M059J (cell line): ENCODE results near the gene FIBCD1. TPM values are rescaled to one million over a fixed set of nuclear protein-coding genes. Genes with fewer than 3 reads are reported as not detected.
A peak's percentile ranks its signal among the peaks of the same experiment; 100 is the strongest.
"Not testable (repeated sequence)": the region's sequence is repeated elsewhere in the genome, so short reads cannot be mapped to it uniquely, and the experiment has no call there.

Experiments
- DNase-seq: peaks from one replicate; pipeline ENCODE4 v3.0.0-alpha.2; 2012; ENCODE audit warnings: low read depth
- total RNA-seq: library from RNA; depleted of rRNA; stranded (reverse); fragments of >200 nt; shearing (Covaris generic); gene quantifications from 2 replicates; pipeline ENCODE4 v1.2.3, GENCODE V29; 2014

The FIBCD1 gene
- total RNA-seq, 1 experiment from 2014 or later = 36.2 TPM

DNA sequence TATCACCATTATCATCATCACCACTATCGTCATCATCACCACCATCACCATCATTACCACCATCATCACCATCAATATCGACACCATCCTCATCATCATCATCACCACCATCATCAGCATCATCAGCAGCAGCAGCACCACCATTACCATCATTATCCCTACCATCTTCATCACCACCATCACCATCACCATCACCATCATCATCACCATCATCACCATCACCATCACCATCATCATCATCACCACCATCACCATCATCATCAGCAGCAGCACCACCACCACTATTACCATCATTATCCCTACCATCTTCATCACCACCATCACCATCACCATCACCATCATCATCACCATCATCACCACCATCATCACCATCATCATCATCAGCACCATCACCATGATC lies 15.9 kb upstream of the FIBCD1 start:
- not testable (repeated sequence) for DNase-seq

DNA sequence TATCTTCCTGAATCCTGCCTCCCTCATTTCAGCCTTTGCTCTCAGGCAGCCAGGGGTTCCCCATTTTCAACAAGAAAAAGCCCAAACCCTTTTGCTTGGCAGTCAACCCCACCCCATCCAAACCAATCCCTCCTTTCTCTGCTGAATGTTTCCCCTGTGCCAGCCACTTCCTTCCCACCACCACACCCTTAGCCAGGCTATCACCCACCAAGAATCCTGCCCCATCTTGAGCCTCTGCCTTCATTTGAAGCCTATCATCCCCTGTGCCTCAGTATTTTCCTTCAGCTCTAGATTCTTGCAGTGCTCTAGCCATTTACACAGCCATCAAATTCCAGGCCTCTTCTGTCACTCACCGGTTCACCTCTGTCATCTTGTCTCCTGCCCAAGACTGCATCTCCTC lies 15.3 kb upstream of the FIBCD1 start:
- no peak for DNase-seq

GRCh38 chr9:130952065-130952762 lies 13.2 kb upstream of the FIBCD1 start:
- DNase-seq = no peak

DNA sequence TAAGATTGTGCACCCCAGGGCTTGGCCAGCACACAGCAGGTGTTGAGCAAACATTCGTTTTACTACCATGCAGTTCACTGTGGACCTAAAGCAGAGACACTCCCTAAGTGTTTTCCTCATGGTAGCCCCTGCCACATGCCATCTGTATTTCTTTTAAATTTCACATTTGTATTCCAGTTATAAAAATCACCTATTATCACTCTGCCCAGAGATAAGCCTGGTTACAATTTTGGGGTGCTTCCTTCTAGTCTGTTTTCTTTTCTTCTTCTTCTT lies 10.9 kb upstream of the FIBCD1 start:
- DNase-seq = no peak

DNA sequence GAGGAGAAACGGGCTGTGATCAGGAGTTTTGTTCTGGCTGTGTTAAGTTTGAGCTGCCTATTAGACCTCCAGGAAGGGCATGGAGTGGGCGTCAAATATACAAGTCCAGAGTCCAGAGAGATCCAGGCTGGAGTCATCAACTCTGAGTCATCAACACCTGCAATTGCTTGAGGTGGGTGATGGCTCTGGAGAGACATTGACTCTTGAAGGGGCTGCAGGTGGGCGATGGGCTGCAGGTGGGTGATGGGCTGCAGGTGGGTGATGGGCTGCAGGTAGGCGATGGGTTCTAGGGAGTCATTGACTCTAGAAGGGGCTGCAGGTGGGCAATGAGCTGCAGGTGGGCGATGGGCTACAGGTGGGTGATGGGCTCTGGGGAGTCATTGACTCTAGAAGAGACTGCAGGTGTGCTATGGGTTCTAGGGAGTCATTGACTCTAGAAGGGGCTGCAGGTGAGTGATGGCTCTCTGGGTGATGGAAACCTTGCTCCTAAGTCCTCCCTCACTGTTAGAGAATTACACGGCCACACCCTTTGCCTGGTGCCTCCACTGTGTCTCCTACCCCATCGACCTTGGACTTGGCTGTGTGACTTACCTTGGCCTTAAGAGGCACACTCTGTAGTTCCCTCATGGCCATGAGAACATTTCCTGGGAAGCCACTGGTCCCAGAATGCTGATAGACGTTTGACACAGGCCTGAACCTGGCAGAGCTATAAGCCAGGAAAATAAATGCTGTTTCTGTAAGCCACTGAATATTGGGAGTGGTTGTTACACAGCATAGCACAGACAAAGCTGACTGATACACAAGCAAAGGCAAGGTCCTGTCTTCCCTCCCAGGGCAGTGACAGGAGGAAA lies 10.4 kb upstream of the FIBCD1 start:
- DNase-seq = no peak

DNA sequence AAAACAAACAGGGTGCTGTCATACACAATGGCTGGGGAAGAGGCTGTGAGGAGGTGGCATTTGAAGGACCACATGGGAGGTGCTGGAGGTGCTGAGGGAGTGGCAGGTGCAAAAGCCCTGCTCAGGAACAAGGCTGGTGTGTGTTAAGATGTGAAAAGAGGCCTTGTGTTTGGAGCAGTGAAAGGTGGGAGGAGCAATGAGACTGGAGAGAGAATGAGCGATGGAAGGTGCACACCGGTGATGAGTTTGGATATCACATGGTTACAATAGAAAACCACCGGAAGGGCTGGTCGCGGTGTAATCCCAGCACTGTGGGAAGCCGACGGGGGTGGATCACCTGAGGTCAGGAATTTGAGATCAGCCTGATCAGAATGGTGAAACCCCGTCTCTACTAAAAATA lies 9.2 kb upstream of the FIBCD1 start:
- no peak for DNase-seq

GRCh38 chr9:130947618-130948140 lies 8.6 kb upstream of the FIBCD1 start:
- no peak for DNase-seq

GRCh38 chr9:130946766-130947617 lies 7.9 kb upstream of the FIBCD1 start:
- DNase-seq = peak; percentile 60

GRCh38 chr9:130945173-130945572 lies 6.1 kb upstream of the FIBCD1 start:
- no peak for DNase-seq

DNA sequence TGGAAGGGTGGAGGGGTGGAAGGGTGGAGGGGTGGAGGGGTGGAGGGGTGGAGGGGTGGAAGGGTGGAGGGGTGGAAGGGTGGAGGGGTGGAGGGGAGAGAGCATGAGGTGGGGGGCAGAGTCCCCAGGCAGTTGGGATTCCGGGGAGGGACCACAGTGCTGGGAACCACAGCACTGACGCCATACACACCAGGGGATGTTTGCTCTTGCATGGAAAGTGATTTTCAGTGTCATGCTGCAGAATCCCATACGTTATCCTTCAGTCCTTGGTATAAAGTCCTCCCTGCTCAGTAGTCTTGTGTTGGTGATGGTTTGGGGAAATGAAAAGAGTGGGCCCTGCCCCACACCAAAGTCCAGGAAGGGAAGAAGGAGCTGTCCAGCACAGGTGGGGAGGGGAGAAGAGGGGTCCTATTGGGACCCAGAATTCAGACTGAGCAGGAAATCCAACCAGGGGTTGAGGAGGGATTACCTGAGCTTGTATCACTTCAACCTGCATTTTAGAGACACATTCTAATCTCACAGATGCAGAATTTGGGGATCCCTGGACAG lies 5.5 kb upstream of the FIBCD1 start:
- no peak for DNase-seq

- DNase-seq = no peak
These were observed 4.7 kb upstream of the FIBCD1 start for GRCh38 chr9:130943777-130944176.

DNA sequence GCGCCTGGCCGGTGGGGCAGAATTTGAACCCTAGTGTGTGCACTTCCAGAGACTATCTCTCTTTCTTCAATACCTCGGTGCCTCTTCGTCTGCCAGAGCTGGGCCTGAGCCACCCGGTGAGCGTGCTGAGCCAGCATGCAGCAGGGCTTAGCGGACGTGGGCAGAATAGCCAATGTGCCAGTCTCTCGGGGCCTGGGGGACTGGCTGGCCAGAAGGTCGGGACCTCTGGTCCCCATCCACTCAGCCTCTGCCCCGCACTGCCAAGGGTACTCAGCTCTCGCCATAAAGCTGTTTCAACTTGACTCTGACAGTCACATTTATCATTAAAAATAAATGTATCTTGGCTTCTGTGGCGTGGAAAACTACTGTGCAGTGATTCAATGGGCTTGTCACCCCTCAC lies 4.2 kb upstream of the FIBCD1 start:
- no peak for DNase-seq

DNA sequence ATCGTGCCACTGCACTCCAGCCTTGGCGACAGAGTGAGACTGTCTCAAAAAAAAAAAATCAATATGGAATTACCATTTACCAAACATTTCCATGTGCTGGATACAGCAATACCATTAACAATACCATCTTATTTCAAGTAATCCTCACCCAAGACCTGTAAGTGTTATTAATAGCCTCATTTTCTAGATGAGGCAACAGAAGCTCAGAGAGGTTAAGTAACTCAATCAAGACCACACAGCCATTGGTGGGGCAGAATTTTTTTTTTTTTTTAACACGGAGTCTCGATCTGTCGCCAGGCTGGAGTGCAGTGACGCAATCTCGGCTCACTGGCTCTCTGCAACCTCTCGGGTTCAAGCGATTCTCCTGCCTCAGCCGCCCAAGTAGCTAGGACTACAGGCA lies 3.6 kb upstream of the FIBCD1 start:
- DNase-seq = no peak

- DNase-seq = no peak
These were observed 3.0 kb upstream of the FIBCD1 start for GRCh38 chr9:130942084-130942483.

- peak; percentile 66 for DNase-seq
These were observed 1.9 kb upstream of the FIBCD1 start for GRCh38 chr9:130940693-130941576.

- DNase-seq = peak; percentile 29
These were observed 1.0 kb upstream of the FIBCD1 start for GRCh38 chr9:130940027-130940549.

DNA sequence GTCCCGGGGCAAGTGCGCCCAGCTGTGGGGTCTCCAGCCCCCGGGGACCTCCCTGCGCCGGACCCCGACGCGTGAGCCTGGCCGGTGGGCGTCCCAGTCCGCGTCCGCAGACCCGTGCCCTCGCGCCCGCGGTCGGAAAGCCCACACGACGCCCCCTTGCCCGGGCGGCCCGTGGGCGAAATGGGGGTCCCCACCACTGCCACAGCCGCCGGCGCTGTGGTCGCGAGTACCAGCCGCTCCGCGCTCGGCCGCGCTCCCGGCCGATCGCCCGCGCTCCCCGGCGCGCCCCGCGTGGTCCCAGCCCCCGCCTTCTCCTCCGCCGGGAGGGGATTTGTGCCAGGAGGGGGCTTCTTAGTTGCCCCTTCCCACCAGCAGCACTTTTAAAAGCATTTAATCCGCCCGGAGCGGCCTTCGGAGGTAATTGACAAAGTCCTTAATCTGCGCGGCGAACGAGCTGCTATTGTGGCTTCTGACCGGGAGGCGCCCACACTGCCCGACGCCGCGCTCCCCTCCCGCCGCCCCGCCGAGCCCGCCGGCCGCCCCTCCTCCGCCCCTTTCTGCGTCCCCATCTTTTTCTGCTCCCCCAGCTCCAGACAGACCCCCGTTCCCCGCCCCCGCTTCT lies 469 bp upstream of the FIBCD1 start:
- DNase-seq = peak; percentile 50

GRCh38 chr9:130938184-130938651 lies 829 bp downstream of the FIBCD1 start:
- no peak for DNase-seq

GRCh38 chr9:130937146-130938076 lies 1.6 kb downstream of the FIBCD1 start:
- DNase-seq = peak; percentile 30
